Measurements from ENCODE around the gene OLFML1. TPM values are rescaled to one million over a fixed set of nuclear protein-coding genes. Genes with fewer than 3 reads are reported as not detected.

Gene OLFML1
- 1 to 10 TPM; 2.2 to 5.5 (median 3.0) TPM for total RNA-seq
- long read RNA-seq, partial matches to known transcripts = 0 of 1 reads
- long read RNA-seq, other reads (novel, unspliced or antisense) = 0 of 1 reads

GRCh38 chr11:7485186-7486097 lies at the start of gene OLFML1:
Gene OLFML1 (plus strand): TSS chr11:7485506. CDS start chr11:7485876, 370 bp downstream.
- ATAC-seq = peak; percentile 84 to 92 (median 90)
- DNase-seq = peak in 2 of 3 donors; percentile 26 to 67

GRCh38 chr11:7436146-7436545 lies 49.2 kb upstream of the OLFML1 start:
- TF ChIP-seq POLR2A (IDR thresholded peaks at IDR 0.05) (no peak), CTCF (IDR thresholded peaks at IDR 0.05) (no peak)
- Histone ChIP-seq H3K36me3 (no peaks in the 10 kb centered on the region), H3K4me3 (no peak overlapping the region), H3K9me3 (no peaks in the 10 kb centered on the region), H3K4me1 (no peaks in the 10 kb centered on the region), H3K27me3 (no peaks in the 10 kb centered on the region), H3K27ac (no peak overlapping the region)
- no peak for DNase-seq
- no peak for ATAC-seq
- intact Hi-C loops (cut with DNase I) = no loop called here
- 75% methylated on average over 1 of the region's 1 CpG for WGBS (ENCODE audit: insufficient coverage, low coverage, low lambda C conversion rate, missing lambda C conversion rate)

More at GRCh38 chr11:7485186-7486097, at the start of gene OLFML1:
- no peaks in the 10 kb centered on the region for H3K36me3 ChIP-seq
- H3K4me3 ChIP-seq = peak within 1 kb of the TSS; percentile 12 to 36 (median 15)
- 35% methylated on average over 8 of the region's 15 CpGs for WGBS (ENCODE audit: insufficient coverage, low coverage, low lambda C conversion rate, missing lambda C conversion rate)
- no peaks in the 10 kb centered on the region for H3K4me1 ChIP-seq
- intact Hi-C loops (cut with DNase I) = no loop called here
- H3K27ac ChIP-seq = no peak within 1 kb of the TSS
- H3K9me3 ChIP-seq = no peaks in the 10 kb centered on the region
- no peaks in the 10 kb centered on the region for H3K27me3 ChIP-seq
- TF ChIP-seq POLR2A (IDR thresholded peaks at IDR 0.05) = no peak
- TF ChIP-seq CTCF (IDR thresholded peaks at IDR 0.05) = no peak

- TF ChIP-seq POLR2A (IDR thresholded peaks at IDR 0.05) = no peak
- DNase-seq (no peak), ATAC-seq (peak; percentile 64 to 79 (median 73))
- Histone ChIP-seq H3K27me3 (no peaks in the 10 kb centered on the region), H3K4me3 (no peak overlapping the region), H3K27ac (no peak overlapping the region), H3K9me3 (no peaks in the 10 kb centered on the region), H3K4me1 (no peaks in the 10 kb centered on the region), H3K36me3 (no peaks in the 10 kb centered on the region)
- 43% methylated on average over 5 of the region's 5 CpGs for WGBS (ENCODE audit: insufficient coverage, low coverage, low lambda C conversion rate, missing lambda C conversion rate)
- intact Hi-C loops (cut with DNase I) = no loop called here
These were observed 48.6 kb upstream of the OLFML1 start for GRCh38 chr11:7436657-7437056.

- H3K27me3 ChIP-seq = no peaks in the 10 kb centered on the region
- no peak for DNase-seq
- intact Hi-C loops (cut with DNase I) = no loop called here
These were observed 47.6 kb upstream of the OLFML1 start for GRCh38 chr11:7437696-7438095.

More at GRCh38 chr11:7437696-7438095, 47.6 kb upstream of the OLFML1 start:
- Histone ChIP-seq H3K27ac (no peak overlapping the region), H3K36me3 (no peaks in the 10 kb centered on the region), H3K4me3 (no peak overlapping the region), H3K4me1 (no peaks in the 10 kb centered on the region), H3K9me3 (no peaks in the 10 kb centered on the region)
- 67% methylated on average over 3 of the region's 3 CpGs for WGBS (ENCODE audit: insufficient coverage, low coverage, low lambda C conversion rate, missing lambda C conversion rate)
- TF ChIP-seq CTCF (IDR thresholded peaks at IDR 0.05) (no peak), POLR2A (IDR thresholded peaks at IDR 0.05) (no peak)
- no peak for ATAC-seq

Data from right lobe of liver (tissue), 6 donors.